GM21723 (cell line): ENCODE results near the gene SNED1.

Experiments used
- ATAC-seq: cut with Tn5 transposase; IDR thresholded peaks from one replicate; pipeline ENCODE4 v1.9.1; 2021; ENCODE audit warnings: mild to moderate bottlenecking, moderate library complexity; ENCODE audit not compliant: unreplicated experiment

Gene SNED1

DNA sequence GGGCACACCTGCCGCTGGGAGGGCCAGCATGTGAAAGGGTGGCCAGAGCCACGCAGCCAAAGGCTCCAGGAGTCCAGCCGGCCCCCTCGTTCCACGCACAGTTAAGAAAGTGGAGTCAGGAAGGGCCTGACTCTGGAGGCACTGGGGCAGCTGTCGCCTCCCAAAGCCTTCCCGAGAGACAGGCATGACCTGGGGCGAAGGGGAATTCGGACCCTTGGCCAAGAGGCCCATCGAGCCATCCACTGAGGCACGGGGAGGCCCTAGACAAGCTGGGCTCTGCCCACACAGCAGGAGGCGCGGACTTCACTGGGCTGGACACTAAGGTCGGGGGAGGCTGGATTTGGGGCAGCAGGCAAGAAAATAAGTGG lies 38.5 kb upstream of the SNED1 start:
- no peak for ATAC-seq

GRCh38 chr2:240960309-240960970 lies 38.0 kb upstream of the SNED1 start:
- no peak for ATAC-seq

GRCh38 chr2:240960971-240961876 lies 37.2 kb upstream of the SNED1 start:
- ATAC-seq: no peak

DNA sequence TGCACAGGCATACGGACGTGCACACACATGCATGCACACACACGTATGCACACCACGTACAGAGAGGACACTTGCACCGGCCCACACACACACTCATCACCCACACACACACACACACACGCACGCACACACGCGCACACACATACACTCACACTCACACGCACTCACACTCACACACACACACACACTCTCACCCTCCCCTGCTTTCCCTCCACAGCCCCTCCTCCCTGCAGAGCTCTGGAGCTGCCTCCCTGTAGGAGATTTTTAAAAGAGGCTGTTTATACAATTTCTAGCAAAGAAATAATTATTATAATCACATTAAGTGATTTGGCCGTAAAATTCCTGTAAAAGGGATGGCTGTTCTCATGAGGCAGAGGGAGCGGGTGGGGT lies 36.5 kb upstream of the SNED1 start:
- no peak for ATAC-seq

DNA sequence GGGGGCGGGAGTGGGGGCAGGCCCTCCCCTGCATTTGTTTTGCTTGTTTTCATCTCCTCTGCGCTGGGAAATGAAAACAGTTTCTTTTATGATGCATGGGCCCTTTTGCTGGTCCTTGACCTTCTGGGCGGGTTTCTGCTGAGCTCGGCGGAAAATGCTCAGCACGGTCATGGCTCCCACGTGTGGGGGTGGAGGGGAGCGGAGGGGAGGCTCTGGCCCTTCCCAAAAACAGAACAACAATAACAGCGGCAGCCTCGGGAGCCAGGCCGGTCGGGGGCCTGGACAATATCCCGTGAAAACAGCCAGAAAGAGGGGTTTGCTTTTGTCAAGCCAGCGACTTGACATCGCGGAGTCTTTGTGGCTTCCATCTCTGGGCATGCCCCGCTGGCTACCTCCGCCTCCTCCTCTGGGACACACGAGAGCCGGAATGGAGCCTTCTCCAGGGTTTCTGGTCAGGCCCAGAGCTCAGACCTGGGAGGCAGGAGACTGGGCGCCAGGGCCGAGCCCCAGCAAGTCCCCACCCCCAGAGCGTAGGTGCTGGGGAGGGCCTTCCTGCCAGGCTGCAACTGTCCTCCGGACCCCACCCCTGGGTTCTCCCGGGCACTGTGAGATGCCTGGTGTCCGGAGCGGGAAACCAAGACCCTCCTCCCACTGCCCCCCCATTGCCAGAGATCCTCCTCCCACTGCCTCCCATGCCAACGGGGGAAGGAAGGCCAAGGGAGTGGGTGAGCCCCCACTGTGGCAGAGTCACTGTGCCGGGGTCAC lies 35.9 kb upstream of the SNED1 start:
- no peak for ATAC-seq

DNA sequence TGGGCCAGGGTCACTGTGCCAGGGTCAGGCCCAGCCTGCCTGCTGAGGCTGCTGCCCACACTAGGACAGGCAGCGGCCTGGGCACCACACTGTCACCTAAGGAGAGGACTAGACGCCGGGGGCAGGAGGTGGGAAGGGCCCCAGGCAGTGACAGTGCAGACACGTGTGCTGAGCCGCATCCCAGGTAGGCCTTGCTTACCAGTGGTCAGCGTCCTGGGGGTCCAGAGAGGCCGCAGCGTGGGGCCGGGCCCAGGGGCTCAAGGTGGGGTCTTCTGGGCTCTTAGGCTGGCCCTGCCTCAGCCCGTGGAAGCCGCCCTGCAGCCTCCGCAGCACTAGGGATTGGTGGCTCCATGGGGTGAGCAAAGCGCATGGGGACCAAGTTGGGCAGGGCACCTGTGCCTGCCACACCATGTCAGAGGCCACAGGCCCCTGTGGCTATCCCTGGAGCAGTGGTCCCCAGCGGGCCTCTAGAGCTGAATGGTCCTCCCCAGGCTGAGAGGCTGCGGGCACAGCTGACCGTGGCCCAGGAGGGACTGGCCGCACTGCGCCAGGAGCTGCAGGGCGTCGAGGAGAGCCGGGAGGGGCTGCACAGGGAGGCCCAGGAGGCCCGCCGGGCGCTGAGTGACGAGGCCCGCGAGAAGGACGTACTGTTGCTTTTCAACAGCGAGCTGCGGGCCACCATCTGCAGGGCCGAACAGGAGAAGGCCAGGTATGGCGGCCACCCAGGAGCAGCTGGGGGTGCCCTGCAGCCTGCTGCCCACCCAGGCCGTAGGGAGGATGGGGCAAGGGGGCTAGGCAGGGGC lies 35.2 kb upstream of the SNED1 start:
- no peak for ATAC-seq

DNA sequence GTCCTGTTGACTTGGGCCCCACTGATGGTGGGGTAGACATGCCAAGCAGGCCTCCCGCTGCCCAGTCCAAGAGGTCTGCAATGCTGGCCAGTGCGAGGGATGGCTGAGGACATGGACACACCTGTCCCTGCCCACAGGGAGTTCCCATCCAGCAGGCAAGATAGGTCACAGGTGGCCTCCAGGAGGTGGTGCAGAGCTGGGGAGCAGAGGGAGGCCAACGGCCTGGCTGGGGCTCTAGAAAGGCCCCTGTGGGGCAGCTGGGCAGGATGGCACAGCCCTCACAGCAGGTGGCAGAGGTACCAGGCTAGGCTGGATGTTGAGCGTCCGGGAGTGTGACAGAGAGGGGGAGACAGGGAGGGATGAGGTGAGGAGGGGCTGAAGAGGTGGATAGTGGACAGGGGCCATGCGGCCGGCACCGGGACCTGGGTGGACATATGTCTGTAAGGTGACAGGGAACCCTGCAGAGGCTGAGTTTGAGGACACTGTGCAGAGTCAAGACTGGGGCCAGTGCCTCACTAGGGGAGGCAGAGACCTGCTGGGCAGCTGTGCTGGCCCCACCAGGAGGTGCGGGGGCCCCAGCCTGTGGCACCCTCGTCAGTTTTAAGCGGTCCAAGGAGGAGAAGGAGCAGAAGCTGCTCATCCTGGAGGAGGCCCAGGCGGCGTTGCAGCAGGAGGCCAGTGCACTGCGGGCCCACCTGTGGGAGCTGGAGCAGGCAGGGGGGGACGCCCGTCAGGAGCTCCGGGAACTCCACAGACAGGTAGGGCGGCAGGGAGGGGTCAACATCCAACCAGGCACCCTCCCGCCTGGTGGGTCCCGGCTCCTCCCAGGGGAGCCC lies 34.3 kb upstream of the SNED1 start:
- no peak for ATAC-seq

GRCh38 chr2:240964704-240965295 lies 33.6 kb upstream of the SNED1 start:
- no peak for ATAC-seq

DNA sequence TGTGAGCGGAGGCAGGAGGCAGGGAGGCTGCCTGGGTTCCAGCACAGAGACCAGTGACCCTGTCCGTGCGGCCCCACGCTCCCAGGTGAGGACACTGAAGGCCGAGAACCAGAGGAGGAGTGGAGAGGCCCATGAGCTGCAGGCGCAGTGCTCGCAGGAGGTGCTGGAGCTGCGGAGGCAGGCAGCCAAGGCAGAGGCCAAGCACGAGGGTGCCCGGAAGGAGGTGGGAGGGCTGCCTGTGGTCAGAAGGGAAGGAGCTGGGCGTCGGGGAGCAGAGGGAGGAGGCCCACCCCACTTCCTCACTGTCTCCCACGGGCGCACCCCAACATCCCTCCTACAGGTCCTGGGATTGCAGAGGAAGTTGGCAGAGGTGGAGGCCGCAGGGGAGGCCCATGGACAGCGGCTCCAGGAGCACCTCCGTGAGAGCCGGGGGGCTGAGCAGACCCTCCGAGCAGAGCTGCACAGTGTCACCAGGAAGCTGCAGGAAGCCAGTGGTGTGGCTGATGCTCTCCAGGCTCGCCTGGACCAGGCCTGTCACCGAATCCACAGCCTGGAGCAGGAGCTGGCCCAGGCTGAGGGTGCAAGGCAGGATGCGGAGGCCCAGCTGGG lies 33.0 kb upstream of the SNED1 start:
- ATAC-seq: no peak

GRCh38 chr2:240965905-240966456 lies 32.4 kb upstream of the SNED1 start:
- no peak for ATAC-seq

- ATAC-seq: no peak
Observed at GRCh38 chr2:240966457-240966905, 31.9 kb upstream of the SNED1 start.

GRCh38 chr2:240966906-240967680 lies 31.3 kb upstream of the SNED1 start:
- no peak for ATAC-seq

DNA sequence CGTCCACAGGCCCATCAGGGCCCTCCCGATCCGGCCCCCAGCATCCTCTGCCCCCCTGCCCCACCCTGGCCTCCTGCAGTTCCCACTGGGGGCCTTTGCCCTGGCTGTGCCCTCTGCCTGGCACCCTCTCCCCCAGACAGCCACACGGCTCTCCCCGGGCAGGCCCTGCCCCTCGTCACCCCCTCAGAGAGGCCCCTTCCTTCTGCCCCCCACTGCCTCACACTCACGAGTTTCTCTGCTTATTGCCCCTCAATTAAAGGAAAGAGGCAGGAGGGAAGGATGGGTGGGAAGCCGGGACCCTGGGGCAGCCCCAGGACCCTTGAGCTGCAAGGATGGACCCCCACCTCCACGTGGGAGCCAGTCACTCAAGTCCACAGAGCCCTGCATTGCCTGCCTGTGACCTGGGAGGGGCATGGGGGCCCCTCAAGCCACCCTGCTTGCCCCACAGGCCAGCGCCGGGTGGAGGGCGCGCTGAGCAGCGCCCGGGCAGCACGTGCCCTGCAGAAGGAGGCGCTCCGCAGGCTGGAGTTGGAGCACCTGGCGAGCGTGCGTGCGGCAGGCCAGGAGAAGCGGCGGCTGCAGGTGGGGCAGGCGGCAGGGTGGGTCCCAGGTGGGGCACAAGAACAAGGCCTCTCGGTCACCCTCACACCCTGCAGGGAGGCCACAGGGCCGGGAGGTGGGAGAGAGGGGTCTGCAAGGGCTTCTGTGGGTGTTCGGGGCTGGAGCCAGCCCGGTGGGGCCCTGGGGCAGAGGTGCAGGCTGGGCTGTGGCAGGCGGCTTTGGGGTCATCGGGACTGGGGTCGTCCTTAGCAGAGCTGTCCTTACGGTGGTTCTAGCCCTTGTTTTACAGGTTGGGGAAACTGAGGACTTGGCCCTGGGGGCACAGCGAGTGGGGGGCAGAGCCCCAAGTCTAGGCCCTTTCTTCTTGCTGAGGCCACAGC lies 30.5 kb upstream of the SNED1 start:
- ATAC-seq: no peak

GRCh38 chr2:240968731-240969624 lies 29.4 kb upstream of the SNED1 start:
- ATAC-seq: no peak

- no peak for ATAC-seq
Observed at GRCh38 chr2:240970104-240970503, 28.3 kb upstream of the SNED1 start.

DNA sequence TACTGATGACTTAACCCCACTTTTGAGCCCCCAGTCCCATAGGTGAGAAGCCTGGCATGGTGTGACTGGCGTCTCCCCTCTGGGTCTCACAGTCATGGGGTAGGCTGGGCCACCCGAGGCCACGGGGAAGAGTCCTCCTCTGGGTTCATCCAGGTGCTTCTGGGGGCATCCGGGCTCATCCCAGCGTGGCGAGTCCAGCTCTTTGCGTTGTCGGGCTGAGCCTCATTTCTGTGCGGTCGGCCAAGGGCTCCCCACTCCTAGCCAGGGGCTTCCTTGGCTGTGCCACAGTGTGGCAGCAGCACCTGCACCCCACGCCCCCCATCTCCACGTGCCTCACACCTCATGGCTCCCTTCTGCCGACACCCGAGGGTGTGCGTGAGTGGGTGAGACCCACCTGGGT lies 27.6 kb upstream of the SNED1 start:
- ATAC-seq: no peak
